ENCODE measurements around the gene THAP4.

Gene THAP4

DNA sequence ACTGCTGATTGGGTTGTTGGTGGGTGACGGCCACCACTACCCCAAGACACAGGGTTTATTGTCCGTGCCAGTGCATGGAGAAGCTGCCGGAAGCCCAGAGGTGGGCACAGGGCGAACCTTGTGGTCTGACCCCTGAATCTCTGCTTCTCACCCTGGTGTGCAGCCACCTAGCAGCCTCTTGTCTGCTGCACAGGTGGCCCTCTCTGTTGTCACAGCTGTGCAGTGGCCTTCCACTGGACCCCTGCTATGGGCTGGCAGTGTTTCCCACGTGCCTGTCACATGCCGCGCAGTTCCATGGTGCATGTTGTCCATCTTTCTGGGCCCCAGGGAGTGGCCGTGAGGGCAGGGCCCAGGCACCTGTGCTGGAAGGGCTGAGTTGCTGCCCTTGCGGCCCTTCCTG, 15.8 kb upstream of the THAP4 start:
- H3K27ac Mint-ChIP-seq: no peak overlapping the region
- H3K36me3 Mint-ChIP-seq: no peaks in the 10 kb centered on the region
- H3K9me3 Mint-ChIP-seq (ENCODE audit: low read depth): no peaks in the 10 kb centered on the region
- H3K4me1 Mint-ChIP-seq (ENCODE audit: low read depth): peaks cover 9% of the 10 kb centered on the region
- no peaks in the 10 kb centered on the region for H3K27me3 Mint-ChIP-seq
- H3K4me3 Mint-ChIP-seq: no peak overlapping the region

DNA sequence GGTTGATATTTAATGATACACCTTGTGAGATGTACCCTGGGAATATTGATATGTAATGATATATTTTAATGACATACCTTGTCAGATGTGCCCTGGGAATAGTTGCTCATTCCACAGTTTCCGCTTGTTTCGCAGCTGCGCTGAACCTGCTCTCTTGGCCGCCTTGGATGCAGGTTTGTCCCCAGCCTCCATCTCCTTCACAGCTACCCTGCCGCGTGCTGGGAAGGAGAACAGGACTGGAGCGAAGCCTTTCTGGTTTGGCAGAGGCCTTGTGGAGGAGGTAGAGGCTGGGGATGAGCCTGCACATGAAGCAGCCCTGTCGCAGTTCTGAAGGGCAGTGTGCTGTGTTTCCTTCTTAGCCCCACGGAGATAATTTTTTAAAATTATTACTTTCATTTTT, 15.2 kb upstream of the THAP4 start:
- no peaks in the 10 kb centered on the region for H3K36me3 Mint-ChIP-seq
- no peaks in the 10 kb centered on the region for H3K9me3 Mint-ChIP-seq (ENCODE audit: low read depth)

DNA sequence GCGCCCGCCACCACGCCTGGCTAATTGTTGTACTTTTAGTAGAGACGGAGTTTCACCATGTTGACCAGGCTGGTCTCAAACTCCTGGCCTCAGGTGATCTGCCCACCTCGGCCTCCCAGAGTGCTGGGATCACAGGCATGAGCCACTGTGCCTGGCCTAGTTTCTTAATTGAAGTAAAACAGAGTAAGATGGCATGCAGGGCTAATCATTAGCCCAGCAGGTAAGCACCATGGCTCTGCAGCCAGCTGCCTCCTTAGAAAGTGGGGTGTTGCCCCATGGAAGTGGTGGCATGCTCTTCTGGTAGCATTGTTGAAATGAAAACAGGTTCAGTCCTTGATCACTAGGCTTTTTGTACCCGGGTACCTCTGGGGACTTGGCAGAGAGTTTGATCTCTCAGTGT, 13.0 kb upstream of the THAP4 start:
- Mint-ChIP-seq H3K4me1 (ENCODE audit: low read depth) (peaks cover 13% of the 10 kb centered on the region), H3K36me3 (no peaks in the 10 kb centered on the region), H3K4me3 (no peak overlapping the region), H3K9me3 (ENCODE audit: low read depth) (no peaks in the 10 kb centered on the region), H3K27ac (no peak overlapping the region), H3K27me3 (no peaks in the 10 kb centered on the region)

More for the DNA sequence above, 15.2 kb upstream of the THAP4 start:
- Mint-ChIP-seq H3K27me3 (no peaks in the 10 kb centered on the region), H3K4me1 (ENCODE audit: low read depth) (peaks cover 9% of the 10 kb centered on the region), H3K4me3 (no peak overlapping the region), H3K27ac (no peak overlapping the region)

DNA sequence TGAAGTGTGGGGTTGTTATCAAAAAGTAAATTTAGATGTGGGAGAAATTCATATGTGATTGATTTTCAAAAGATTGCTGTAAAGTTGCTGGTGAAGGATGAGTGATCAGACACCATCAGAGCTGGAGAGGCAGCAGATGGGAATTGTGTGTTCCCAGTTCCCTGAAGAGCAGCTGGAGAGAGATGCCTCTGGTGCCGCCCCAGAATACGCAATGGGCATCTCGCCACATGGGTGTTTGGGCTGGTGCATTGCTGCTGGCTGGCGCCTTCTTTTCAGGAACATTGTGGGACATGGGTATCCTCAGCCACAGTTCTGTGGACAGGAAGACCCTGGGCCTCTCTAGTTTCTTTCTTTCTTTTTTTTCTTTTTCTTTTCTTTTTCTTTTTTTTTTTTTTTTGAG, 12.4 kb upstream of the THAP4 start:
- no peak overlapping the region for H3K4me3 Mint-ChIP-seq
- no peaks in the 10 kb centered on the region for H3K9me3 Mint-ChIP-seq (ENCODE audit: low read depth)
- H3K36me3 Mint-ChIP-seq: no peaks in the 10 kb centered on the region
- H3K27ac Mint-ChIP-seq: no peak overlapping the region
- peaks cover 15% of the 10 kb centered on the region for H3K4me1 Mint-ChIP-seq (ENCODE audit: low read depth)
- H3K27me3 Mint-ChIP-seq: no peaks in the 10 kb centered on the region

DNA sequence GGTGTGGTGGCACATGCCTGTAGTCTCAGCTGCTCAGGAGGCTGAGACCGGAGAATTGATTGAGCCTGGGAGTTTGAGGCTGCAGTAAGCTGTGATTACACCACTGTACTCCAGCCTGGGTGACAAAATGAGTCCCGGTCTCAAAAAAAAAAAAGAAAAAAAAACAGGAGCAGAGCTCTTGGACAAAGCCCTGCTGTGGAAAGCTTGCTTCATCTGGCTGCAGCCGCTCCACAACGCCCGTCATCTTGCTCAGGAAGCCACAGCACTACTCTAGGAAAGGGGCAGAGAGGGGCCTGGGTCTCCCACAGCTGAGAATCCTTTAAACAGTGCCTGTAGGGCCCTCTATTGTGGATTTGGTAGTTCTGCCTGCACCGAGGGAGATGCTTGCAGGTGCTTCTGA, 11.5 kb upstream of the THAP4 start:
- Mint-ChIP-seq H3K9me3 (ENCODE audit: low read depth) (no peaks in the 10 kb centered on the region), H3K4me1 (ENCODE audit: low read depth) (peaks cover 21% of the 10 kb centered on the region), H3K27me3 (no peaks in the 10 kb centered on the region), H3K27ac (no peak overlapping the region), H3K4me3 (no peak overlapping the region), H3K36me3 (no peaks in the 10 kb centered on the region)

DNA sequence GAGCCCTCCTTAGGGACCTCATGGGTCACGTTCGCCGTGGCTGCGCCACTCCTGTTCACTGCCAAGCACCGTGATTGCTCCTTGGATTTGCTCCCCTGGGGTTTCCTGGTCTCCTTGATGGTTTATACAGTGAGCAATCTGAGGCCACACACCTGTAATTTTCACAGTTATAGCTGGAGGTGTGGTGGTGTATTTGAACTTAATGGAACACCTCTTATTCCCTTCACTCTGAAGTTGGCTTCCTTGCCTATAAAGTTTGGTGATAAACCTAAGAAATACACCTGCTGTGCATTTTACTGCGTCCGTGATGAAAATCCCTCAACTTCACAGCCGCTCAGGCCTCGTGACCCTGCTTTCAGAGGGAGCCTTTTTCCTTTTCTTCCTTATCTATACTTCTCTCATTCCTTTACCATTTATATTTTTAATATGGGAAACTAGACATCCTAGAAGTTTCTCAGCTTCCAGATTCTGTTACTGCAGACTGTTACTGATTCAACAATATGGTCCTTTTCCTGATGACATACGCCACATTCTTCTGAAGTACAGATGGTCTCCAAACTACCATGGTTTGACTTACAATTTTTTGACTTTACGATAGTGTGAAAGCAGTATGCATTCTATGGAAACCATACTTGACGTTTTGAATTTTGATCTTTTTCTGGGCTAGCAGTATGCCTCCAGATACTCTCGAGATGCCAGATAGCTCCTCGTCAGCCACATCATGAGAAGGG, 9.1 kb upstream of the THAP4 start:
- Mint-ChIP-seq H3K27me3 (no peaks in the 10 kb centered on the region), H3K9me3 (ENCODE audit: low read depth) (no peaks in the 10 kb centered on the region), H3K36me3 (no peaks in the 10 kb centered on the region), H3K4me3 (no peak overlapping the region), H3K4me1 (ENCODE audit: low read depth) (peaks cover 33% of the 10 kb centered on the region), H3K27ac (no peak overlapping the region)

DNA sequence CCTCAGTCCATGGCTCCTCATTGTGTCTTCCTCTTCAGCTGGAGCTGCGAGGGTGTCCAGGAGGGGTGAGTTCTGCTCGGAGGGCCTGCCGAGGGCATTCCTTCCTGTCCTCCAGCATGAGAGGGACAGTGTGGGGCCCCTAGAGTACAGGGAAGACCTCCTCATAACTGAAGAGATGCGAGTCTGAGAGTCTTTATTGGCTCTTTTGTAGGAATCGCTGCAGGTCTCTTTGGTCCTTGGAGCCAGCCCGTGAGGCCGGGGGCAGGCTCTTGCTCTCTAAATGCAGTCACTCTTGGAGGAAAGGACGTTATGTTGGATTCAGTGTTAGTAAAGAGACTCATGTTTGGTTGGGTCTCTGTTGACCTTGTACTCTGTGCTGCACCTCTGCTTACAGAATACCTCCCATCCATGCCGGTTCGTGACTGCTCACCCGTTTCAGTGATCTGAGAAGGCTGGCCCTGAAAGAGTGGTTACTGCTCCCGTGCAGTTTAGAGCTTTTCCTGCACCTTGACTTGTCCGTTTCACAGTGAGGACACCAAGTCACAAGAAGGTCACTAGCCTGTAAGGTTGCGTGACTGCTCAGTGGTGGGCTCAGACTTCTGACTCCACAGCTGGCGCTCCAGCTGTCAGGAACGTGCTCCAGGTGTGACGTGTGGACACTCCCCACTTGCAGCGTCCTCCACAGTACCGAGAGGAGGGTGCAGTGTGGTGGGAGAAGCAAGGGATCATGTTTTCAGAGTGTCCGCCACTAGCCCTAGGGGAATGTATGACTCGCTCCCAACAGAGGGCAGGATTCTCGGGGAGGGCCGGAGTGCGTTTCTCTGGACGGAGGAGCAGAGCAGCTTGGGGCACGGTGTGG, 8.3 kb upstream of the THAP4 start:
- H3K27me3 Mint-ChIP-seq: no peaks in the 10 kb centered on the region
- H3K27ac Mint-ChIP-seq: no peak overlapping the region
- H3K9me3 Mint-ChIP-seq (ENCODE audit: low read depth): no peaks in the 10 kb centered on the region
- H3K4me3 Mint-ChIP-seq: no peak overlapping the region
- H3K36me3 Mint-ChIP-seq: peaks cover 2% of the 10 kb centered on the region
- H3K4me1 Mint-ChIP-seq (ENCODE audit: low read depth): peaks cover 41% of the 10 kb centered on the region

DNA sequence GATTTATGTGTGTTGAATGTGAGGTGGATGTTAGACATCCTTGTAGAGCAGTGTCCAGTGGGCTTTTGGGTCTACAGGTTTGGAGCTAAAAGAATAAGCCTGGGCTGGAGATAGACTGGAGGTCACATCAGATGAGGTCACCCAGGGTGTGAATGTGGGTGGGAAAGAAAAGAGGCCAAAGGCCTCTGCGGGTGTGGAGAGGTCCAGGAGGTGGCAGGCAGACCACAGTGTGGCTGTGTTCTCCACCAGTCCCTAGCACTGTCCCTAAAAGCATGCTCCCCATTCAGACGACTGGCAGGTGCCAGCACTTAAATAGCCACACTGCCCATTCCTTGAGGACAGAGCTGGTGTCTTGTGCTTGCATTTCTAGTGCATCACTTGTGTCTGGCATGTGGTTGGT, 4.7 kb upstream of the THAP4 start:
- peaks cover 6% of the 10 kb centered on the region for H3K36me3 Mint-ChIP-seq
- H3K27me3 Mint-ChIP-seq: no peaks in the 10 kb centered on the region
- H3K4me1 Mint-ChIP-seq (ENCODE audit: low read depth): peaks cover 54% of the 10 kb centered on the region
- no peaks in the 10 kb centered on the region for H3K9me3 Mint-ChIP-seq (ENCODE audit: low read depth)
- H3K27ac Mint-ChIP-seq: peak overlapping the region; percentile 64
- peak overlapping the region; percentile 34 for H3K4me3 Mint-ChIP-seq

DNA sequence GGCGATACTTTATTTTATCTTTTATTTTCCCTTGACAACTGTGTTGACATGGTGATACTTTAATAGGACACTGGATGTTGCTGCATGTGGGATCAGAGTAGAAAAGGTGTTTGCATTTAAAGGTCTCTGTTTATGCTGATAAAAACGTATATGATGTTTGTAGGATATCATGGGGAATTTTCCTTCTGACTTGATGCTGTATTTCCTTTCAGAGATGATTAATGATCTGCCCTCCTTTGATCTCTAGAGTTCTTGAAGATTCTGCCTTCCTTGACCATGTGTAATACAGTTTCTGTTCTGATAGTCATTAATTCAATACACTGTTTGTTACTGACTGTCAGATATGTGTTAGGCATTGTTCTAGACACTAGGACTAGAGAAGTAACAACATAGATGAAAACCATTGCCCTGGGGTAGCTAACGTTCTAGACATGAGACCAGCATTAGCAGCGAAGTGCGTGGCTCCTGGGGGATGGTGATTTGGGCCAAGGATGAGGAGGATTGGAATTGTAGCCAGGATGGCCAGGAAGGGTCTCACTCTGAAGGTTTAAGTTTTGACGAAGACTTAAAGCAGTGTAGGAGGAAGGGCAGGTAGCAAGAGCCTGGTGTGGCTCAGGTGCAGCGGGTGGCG, 3.3 kb upstream of the THAP4 start:
- Mint-ChIP-seq H3K27ac (peak overlapping the region; percentile 83), H3K27me3 (no peaks in the 10 kb centered on the region), H3K4me1 (ENCODE audit: low read depth) (peaks cover 56% of the 10 kb centered on the region), H3K9me3 (ENCODE audit: low read depth) (no peaks in the 10 kb centered on the region), H3K36me3 (peaks cover 6% of the 10 kb centered on the region), H3K4me3 (peak overlapping the region; percentile 36)

DNA sequence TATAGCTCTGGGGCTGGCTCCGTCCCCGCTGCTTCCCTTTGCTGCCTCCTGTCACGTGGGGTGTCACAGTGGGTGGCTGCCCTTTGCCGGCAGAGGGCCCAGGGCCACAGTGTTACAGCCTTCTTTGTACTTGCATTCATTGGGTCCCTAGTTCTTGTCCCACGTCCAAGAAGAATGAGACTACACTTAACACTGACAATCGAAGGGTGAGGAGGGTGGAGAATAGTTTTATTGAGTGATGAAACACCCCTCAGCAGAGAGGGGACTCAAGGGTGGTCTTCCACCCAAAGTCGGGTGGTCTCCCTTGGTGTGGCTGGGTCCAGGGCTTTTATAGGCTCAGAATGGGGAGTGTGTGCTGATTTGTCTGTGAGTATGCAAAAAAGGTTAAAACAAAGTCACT, 2.4 kb upstream of the THAP4 start:
- Mint-ChIP-seq H3K27ac (peak overlapping the region; percentile 83), H3K4me1 (ENCODE audit: low read depth) (peaks cover 59% of the 10 kb centered on the region), H3K9me3 (ENCODE audit: low read depth) (no peaks in the 10 kb centered on the region), H3K27me3 (no peaks in the 10 kb centered on the region), H3K36me3 (peaks cover 6% of the 10 kb centered on the region), H3K4me3 (peak overlapping the region; percentile 36)

DNA sequence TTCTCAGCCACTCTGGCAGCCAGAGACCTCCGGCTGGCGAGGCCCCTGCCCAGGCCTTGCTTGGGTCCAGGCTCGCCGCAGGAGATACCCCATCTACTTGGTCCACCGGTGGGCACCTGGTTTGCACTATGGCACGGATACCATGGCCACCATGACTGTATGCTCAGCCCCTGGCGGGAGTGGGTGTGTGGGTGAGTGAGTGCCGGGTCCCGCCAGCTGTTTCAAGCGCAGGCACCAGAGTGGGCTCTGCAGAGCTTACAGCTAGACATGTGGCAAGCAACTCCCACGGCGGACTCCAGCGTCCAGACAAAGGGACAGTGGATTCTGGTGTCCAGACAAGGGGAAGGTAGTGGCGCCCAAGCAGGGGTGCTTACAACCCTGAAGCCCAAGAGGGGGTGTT, 2.0 kb upstream of the THAP4 start:
- Mint-ChIP-seq H3K4me1 (ENCODE audit: low read depth) (peaks cover 57% of the 10 kb centered on the region), H3K27ac (peak overlapping the region; percentile 34), H3K27me3 (no peaks in the 10 kb centered on the region), H3K36me3 (peaks cover 6% of the 10 kb centered on the region), H3K4me3 (peak overlapping the region; percentile 94), H3K9me3 (ENCODE audit: low read depth) (no peaks in the 10 kb centered on the region)

DNA sequence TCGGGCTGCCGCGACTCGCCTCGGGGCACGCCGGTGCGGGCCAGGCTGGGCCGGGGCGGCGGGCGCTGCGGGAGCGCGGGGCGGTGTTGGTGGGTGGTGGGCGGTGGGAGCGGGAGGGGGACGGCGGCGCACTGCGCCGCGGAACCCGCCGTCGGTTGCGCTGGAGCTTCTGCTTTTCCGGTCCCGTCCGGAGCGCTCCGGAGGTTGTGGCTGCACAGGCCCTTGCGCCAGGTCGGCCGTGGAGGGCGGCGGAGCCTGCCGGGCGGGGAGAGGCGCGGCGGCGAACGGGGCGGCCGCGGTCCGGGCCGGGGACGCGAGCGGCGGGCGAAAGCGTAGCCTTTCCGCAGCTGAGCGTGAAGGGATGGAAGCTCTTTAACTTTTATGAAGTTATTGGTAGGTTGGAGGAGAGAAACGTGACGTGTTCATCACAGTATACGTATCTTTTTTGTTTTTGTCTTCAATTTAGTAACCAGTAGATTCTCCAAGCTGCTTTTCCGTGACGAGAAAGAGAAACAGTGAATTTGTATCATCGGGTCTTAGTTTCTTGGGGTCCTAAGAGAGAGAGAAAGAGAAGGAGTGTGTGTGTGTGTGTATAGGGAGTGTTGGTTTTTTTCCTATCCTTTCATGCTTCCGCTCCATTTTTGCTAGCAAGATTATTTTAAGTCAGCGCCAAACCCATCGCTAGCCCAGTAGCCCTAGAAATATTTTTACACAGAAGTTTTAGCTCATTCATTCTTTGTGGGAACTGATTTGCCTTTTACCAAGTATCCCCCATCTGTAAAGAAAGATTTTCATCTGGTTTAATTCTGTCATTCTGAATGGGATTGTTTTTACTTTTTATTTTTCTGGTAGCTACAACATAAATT, 1.1 kb upstream of the THAP4 start:
- H3K36me3 Mint-ChIP-seq: peaks cover 6% of the 10 kb centered on the region
- H3K4me3 Mint-ChIP-seq: peak overlapping the region; percentile 94
- no peaks in the 10 kb centered on the region for H3K9me3 Mint-ChIP-seq (ENCODE audit: low read depth)
- no peaks in the 10 kb centered on the region for H3K27me3 Mint-ChIP-seq
- peak overlapping the region; percentile 92 for H3K27ac Mint-ChIP-seq
- H3K4me1 Mint-ChIP-seq (ENCODE audit: low read depth): peaks cover 54% of the 10 kb centered on the region

DNA sequence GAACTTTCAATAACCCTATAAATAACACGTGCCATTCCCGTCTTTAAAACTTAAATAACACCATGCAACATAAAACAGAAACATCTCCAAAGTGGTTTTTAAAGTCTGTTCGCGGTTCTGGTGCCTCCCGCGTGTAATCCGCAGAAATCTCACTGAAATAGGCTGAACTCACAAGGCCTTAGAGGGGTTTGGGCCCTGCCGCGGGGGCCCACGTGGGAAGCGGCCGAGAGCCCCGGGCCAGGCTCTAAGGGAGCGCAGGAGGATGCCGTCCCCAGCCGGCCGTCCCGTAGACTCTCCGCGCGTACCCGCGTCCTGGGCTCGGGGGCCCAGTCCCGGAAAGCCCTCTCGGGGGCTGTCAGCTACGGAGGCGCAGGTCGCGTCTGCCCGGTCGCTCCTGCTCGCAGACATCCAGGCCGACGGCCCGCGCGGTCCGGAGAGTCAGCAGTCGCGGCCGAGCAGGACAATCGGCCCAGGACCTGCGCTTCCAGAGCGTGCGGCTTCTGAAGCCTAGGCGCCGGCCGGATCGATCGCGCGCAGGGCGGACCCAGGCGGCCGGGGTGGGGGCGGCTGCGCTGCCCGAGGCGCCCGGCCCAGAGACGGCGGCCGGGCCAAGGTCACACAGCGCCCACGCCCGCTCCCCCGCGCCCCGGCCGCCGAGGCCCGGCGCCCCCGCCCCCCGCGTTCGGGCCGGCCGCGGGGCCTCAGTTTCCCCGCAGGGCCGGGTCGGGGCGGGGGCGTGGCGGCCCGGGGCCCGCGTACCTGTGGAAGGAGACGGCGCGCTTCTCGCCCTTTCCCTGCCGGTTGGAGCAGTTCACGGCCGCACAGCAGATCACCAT, 558 bp downstream of the THAP4 start:
- H3K27ac Mint-ChIP-seq: peak overlapping the region; percentile 88
- peaks cover 45% of the 10 kb centered on the region for H3K4me1 Mint-ChIP-seq (ENCODE audit: low read depth)
- H3K4me3 Mint-ChIP-seq: peak overlapping the region; percentile 93
- H3K36me3 Mint-ChIP-seq: peaks cover 6% of the 10 kb centered on the region
- H3K27me3 Mint-ChIP-seq: no peaks in the 10 kb centered on the region
- no peaks in the 10 kb centered on the region for H3K9me3 Mint-ChIP-seq (ENCODE audit: low read depth)

DNA sequence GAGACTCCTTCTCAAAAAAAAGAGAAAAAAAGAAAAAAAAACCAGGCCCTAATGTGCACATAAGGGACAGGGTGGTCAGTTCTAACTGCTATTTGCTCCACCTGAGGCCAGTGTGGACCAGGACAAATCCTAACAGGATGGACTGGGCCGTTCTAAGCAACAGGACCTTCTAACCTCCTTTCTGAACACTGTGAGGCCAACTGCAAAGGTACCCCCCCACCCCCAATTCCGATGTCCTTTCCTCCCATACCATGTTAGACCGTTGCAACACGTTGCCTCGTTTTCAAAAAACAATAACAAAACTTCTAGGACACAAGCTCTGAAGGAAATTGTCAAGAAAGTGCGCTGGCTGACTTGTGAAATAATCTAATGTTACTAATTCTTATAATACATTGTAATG, 1.2 kb downstream of the THAP4 start:
- Mint-ChIP-seq H3K27ac (peak overlapping the region; percentile 88), H3K4me3 (peak overlapping the region; percentile 93), H3K9me3 (ENCODE audit: low read depth) (no peaks in the 10 kb centered on the region), H3K4me1 (ENCODE audit: low read depth) (peaks cover 40% of the 10 kb centered on the region), H3K27me3 (no peaks in the 10 kb centered on the region), H3K36me3 (peaks cover 6% of the 10 kb centered on the region)
